Stimulated activated CD4-positive, alpha-beta T cell treated with anti-CD3 and anti-CD28 coated beads, Interleukin-15, amount 100 ng/mL, for 48 hours (primary cell): ENCODE measurements around the gene ANKRD44.
"Not testable (repeated sequence)": the region's sequence is repeated elsewhere in the genome, so short reads cannot be mapped to it uniquely, and the experiment has no call there.

ENCODE experiments used
- DNase-seq, 2 donors: peaks; one replicate each; pipeline ENCODE4 v3.0.0-alpha.2; 2020; ENCODE audit warnings: low read depth in 2 of 2

The ANKRD44 gene

GRCh38 chr2:197030090-197030489, 280.5 kb downstream of the ANKRD44 start:
- no peak for DNase-seq

GRCh38 chr2:197028633-197029032, 281.9 kb downstream of the ANKRD44 start:
- no peak for DNase-seq

- DNase-seq, result no peak
Measured at GRCh38 chr2:197028230-197028629, 282.4 kb downstream of the ANKRD44 start.

GRCh38 chr2:197024206-197024605, 286.4 kb downstream of the ANKRD44 start:
- no peak for DNase-seq

GRCh38 chr2:197020921-197021320, 289.7 kb downstream of the ANKRD44 start:
- not testable (repeated sequence) for DNase-seq

- no peak for DNase-seq
Measured at GRCh38 chr2:197013098-197013497, 297.5 kb downstream of the ANKRD44 start.

- no peak for DNase-seq
Measured at GRCh38 chr2:197011801-197012641, 298.6 kb downstream of the ANKRD44 start.

- DNase-seq, result no peak
Measured at GRCh38 chr2:197011021-197011417, 299.6 kb downstream of the ANKRD44 start.

GRCh38 chr2:197010200-197011020, 300.2 kb downstream of the ANKRD44 start:
- DNase-seq, result no peak

- not testable (repeated sequence) for DNase-seq
Measured at GRCh38 chr2:197008741-197009341, 301.7 kb downstream of the ANKRD44 start.

GRCh38 chr2:197007716-197008628, 302.6 kb downstream of the ANKRD44 start:
- DNase-seq, result no peak

- DNase-seq, result no peak
Measured at GRCh38 chr2:197001921-197002320, 308.7 kb downstream of the ANKRD44 start.

- DNase-seq, result no peak
Measured at GRCh38 chr2:196995757-196996314, 314.7 kb downstream of the ANKRD44 start.

GRCh38 chr2:196994764-196995163, 315.8 kb downstream of the ANKRD44 start:
- no peak for DNase-seq

GRCh38 chr2:196993617-196994016, 317.0 kb downstream of the ANKRD44 start:
- no peak for DNase-seq

- DNase-seq, result no peak
Measured at GRCh38 chr2:196992466-196992865, 318.1 kb downstream of the ANKRD44 start.

- DNase-seq, result no peak
Measured at GRCh38 chr2:196990788-196991461, 319.7 kb downstream of the ANKRD44 start.

GRCh38 chr2:196990092-196990491, 320.5 kb downstream of the ANKRD44 start:
- no peak for DNase-seq

- DNase-seq, result no peak
Measured at GRCh38 chr2:196989496-196989895, 321.1 kb downstream of the ANKRD44 start.

- DNase-seq, result no peak
Measured at GRCh38 chr2:196988639-196989038, 321.9 kb downstream of the ANKRD44 start.
